HEK293 (cell line): ENCODE results near the gene ANAPC5.

Experiments
- CTCF ChIA-PET: fragments of 350-600 bp; formaldehyde crosslinking; extraction: SDS; loops from one replicate; lab custom pipeline; 2021; ENCODE audit warnings: antibody characterized with exemption; lab: Yijun Ruan, JAX
- POLR2A ChIA-PET: fragments of 300-600 bp; formaldehyde crosslinking; extraction: SDS; loops from one replicate; lab custom pipeline; 2020; ENCODE audit warnings: antibody characterized with exemption, inconsistent platforms; lab: Yijun Ruan, JAX
- H3K27ac ChIP-seq: fragments of 200-500 bp; sonication (Bioruptor generic); 2 replicates; pipeline ENCODE4 v1.5.1; 2014; ENCODE audit warnings: low read depth, low read length, control low read depth, inconsistent platforms; ENCODE audit errors: extremely low read depth
- H3K36me3 ChIP-seq, 2 experiments: fragments of 200-500 bp in 1 of 2; sonication (Bioruptor generic) in 1 of 2; 1 replicate in 1 of 2; 2 replicates in 1 of 2; pipeline ENCODE4 v1.5.1; 2014 to 2017; ENCODE audit warnings: inconsistent platforms in 2 of 2, low read length in 2 of 2; ENCODE audit not compliant: control insufficient read depth in 2 of 2, insufficient read depth in 1 of 2
- H3K4me1 ChIP-seq: fragments of 200-500 bp; sonication (Bioruptor generic); 2 replicates; pipeline ENCODE4 v1.5.1; 2014; ENCODE audit warnings: mild to moderate bottlenecking, low read length, inconsistent platforms; ENCODE audit not compliant: control insufficient read depth, insufficient read depth
- H3K4me3 ChIP-seq: 2 replicates; pipeline ENCODE4 v1.5.1; 2011; ENCODE audit warnings: low read depth, mild to moderate bottlenecking, control low read depth, low read length, moderate library complexity
- H3K9me3 ChIP-seq: fragments of 200-500 bp; sonication (Bioruptor generic); 2 replicates; pipeline ENCODE4 v1.5.1; 2014; ENCODE audit warnings: low read depth, low read length, inconsistent platforms; ENCODE audit not compliant: control insufficient read depth, insufficient read depth
- KLF1 ChIP-seq: fragments of 450-650 bp; formaldehyde crosslinking; IDR thresholded peaks from 2 replicates; pipeline ENCODE4 v1.5.1; 2016; ENCODE audit warnings: missing biosample characterization, missing genetic modification characterization
- MYNN ChIP-seq: fragments of 450-650 bp; formaldehyde crosslinking; IDR thresholded peaks from 2 replicates; pipeline ENCODE4 v1.5.1; 2016; ENCODE audit warnings: missing biosample characterization, missing genetic modification characterization, borderline replicate concordance
- REST ChIP-seq: fragments of 450-650 bp; formaldehyde crosslinking; IDR thresholded peaks from 2 replicates; pipeline ENCODE4 v1.5.1; 2016; ENCODE audit warnings: missing biosample characterization, missing genetic modification characterization
- TSHZ1 ChIP-seq: fragments of 450-650 bp; formaldehyde crosslinking; IDR thresholded peaks from 2 replicates; pipeline ENCODE4 v1.5.1; 2016; ENCODE audit warnings: missing biosample characterization, missing genetic modification characterization, borderline replicate concordance
- YY1 ChIP-seq: fragments of 450-650 bp; formaldehyde crosslinking; IDR thresholded peaks from 2 replicates; pipeline ENCODE4 v1.5.1; 2018; ENCODE audit warnings: missing biosample characterization, missing genetic modification characterization
- YY2 ChIP-seq: fragments of 450-650 bp; formaldehyde crosslinking; IDR thresholded peaks from 2 replicates; pipeline ENCODE4 v1.5.1; 2016; ENCODE audit warnings: missing biosample characterization, missing genetic modification characterization
- ZBTB8A ChIP-seq: fragments of 450-650 bp; formaldehyde crosslinking; IDR thresholded peaks from 2 replicates; pipeline ENCODE4 v1.5.1; 2016; ENCODE audit warnings: missing biosample characterization, missing genetic modification characterization
- ZIC2 ChIP-seq: fragments of 450-650 bp; formaldehyde crosslinking; IDR thresholded peaks from 2 replicates; pipeline ENCODE4 v1.5.1; 2016; ENCODE audit warnings: missing biosample characterization, missing genetic modification characterization
- ZNF114 ChIP-seq: fragments of 450-650 bp; formaldehyde crosslinking; IDR thresholded peaks from 2 replicates; pipeline ENCODE4 v1.5.0; 2017; ENCODE audit warnings: missing biosample characterization, missing genetic modification characterization
- ZNF146 ChIP-seq: fragments of 450-650 bp; formaldehyde crosslinking; IDR thresholded peaks from 2 replicates; pipeline ENCODE4 v1.5.1; 2016; ENCODE audit warnings: missing biosample characterization, missing genetic modification characterization
- ZNF560 ChIP-seq: fragments of 450-650 bp; formaldehyde crosslinking; IDR thresholded peaks from 2 replicates; pipeline ENCODE4 v1.5.1; 2017; ENCODE audit warnings: missing biosample characterization, missing genetic modification characterization, borderline replicate concordance
- ZNF600 ChIP-seq: fragments of 450-650 bp; formaldehyde crosslinking; IDR thresholded peaks from 2 replicates; pipeline ENCODE4 v1.5.1; 2016; ENCODE audit warnings: missing biosample characterization, missing genetic modification characterization
- ZNF624 ChIP-seq: fragments of 450-650 bp; formaldehyde crosslinking; IDR thresholded peaks from 2 replicates; pipeline ENCODE4 v1.5.1; 2017; ENCODE audit warnings: missing biosample characterization, missing genetic modification characterization
- TF ChIP-seq, protein P1 (sequence below): fragments of 450-650 bp; formaldehyde crosslinking; IDR thresholded peaks from 2 replicates; pipeline ENCODE4 v1.5.1; 2016; ENCODE audit warnings: missing biosample characterization, missing genetic modification characterization

ANAPC5 gene

DNA sequence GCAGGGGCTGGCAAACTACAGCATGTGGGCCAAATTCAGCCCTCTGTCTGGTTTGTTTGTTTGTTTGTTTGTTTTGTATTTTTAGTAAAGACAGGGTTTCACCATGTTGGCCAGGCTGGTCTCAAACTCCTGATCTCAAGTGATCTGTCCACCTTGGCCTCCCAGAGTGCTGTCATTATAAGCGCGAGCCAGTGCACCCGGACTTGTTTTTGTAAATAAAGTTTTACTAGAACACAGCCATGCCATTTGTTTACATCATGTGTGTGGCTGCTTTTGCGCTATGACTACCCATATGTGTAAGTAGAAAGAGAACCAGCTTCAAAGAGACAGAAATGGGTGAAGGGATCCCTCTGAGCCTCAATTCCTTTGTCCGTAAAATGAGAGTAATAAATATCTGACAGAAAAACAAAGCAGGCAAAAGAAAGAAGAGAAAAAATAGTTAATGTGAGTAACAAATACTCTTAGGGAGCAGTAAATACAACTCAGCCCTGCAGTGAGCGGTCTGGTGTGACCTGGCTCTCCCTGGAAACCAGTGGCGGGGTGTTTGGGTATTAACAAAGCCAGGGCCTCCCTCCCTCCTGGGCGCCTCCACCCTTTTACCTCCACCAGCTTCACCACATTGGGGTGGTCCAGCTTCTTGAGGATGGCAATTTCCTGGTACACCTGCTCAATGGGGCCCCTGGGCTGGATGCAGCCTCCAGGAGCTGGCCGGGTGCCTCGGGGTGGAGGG is 88.8 kb downstream of the ANAPC5 start:
- no peak overlapping the region for H3K27ac ChIP-seq
- no peak for TF ChIP-seq ZNF560 (tag by site-specific recombination)
- TF ChIP-seq KLF1 (tag by site-specific recombination) = no peak
- no peak for TF ChIP-seq YY1
- no peak for TF ChIP-seq MYNN (tag by site-specific recombination)
- TF ChIP-seq ZNF600 (tag by site-specific recombination) = no peak
- TF ChIP-seq TSHZ1 (tag by site-specific recombination) = no peak
- TF ChIP-seq YY2 = no peak
- TF ChIP-seq, all 188 proteins: peak for 0
- H3K4me1 ChIP-seq = no peaks in the 10 kb centered on the region
- no peaks in the 10 kb centered on the region for H3K9me3 ChIP-seq
- H3K36me3 ChIP-seq = peaks cover 40 to 61% of the 10 kb centered on the region in 2 experiments; a peak in 2 of 3 replicates
- CTCF ChIA-PET = no interaction called here
- POLR2A ChIA-PET = no interaction called here
- no peak overlapping the region for H3K4me3 ChIP-seq

- POLR2A ChIA-PET = no interaction called here
These were observed 90.8 kb downstream of the ANAPC5 start for GRCh38 chr12:121261398-121261797.

More at GRCh38 chr12:121261398-121261797, 90.8 kb downstream of the ANAPC5 start:
- Histone ChIP-seq H3K4me1 (no peaks in the 10 kb centered on the region), H3K27ac (no peak overlapping the region), H3K36me3 (peaks cover 30 to 48% of the 10 kb centered on the region in 2 experiments; a peak in 2 of 3 replicates), H3K9me3 (no peaks in the 10 kb centered on the region), H3K4me3 (no peak overlapping the region)
- CTCF ChIA-PET = interaction anchor here (0.5 kb wide), 1 partner anchor 1716 kb away, joined by 3 read pairs; no protein-coding TSS in a partner anchor
- TF ChIP-seq ZNF146 (tag by site-specific recombination) (no peak), ZNF624 (tag by site-specific recombination) (no peak), REST (tag by site-specific recombination) (no peak), ZIC2 (tag by site-specific recombination) (no peak), ZBTB8A (tag by site-specific recombination) (no peak), ZNF114 (no peak)
- TF ChIP-seq, protein P1, sequence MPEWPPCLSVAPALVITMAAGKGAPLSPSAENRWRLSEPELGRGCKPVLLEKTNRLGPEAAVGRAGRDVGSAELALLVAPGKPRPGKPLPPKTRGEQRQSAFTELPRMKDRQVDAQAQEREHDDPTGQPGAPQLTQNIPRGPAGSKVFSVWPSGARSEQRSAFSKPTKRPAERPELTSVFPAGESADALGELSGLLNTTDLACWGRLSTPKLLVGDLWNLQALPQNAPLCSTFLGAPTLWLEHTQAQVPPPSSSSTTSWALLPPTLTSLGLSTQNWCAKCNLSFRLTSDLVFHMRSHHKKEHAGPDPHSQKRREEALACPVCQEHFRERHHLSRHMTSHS (tag by site-specific recombination) = no peak
